ENCODE data around the gene APOLD1.

- no peak for TF ChIP-seq CTCF (IDR thresholded peaks at IDR 0.05; ENCODE audit: insufficient read depth, low read depth, low read length)
- TF ChIP-seq EZH2 (IDR thresholded peaks at IDR 0.05; ENCODE audit: insufficient read depth, low read length) = no peak
Observed at GRCh38 chr12:12810553-12811021, 25.1 kb downstream of the APOLD1 start.
